HG02970 (cell line): ENCODE measurements around the gene CPB2.

Experiments used
- ATAC-seq: cut with Tn5 transposase; IDR thresholded peaks from one replicate; pipeline ENCODE4 v1.9.1; 2021; ENCODE audit warnings: mild to moderate bottlenecking, moderate library complexity, moderate number of reproducible peaks; ENCODE audit not compliant: unreplicated experiment, low FRiP score

Gene CPB2

GRCh38 chr13:46127358-46128023, 22.7 kb upstream of the CPB2 start:
- ATAC-seq, result no peak

- no peak for ATAC-seq
Measured at GRCh38 chr13:46126552-46127357, 21.9 kb upstream of the CPB2 start.

GRCh38 chr13:46126056-46126455, 21.2 kb upstream of the CPB2 start:
- ATAC-seq, result no peak

GRCh38 chr13:46124967-46125933, 20.4 kb upstream of the CPB2 start:
- no peak for ATAC-seq

- ATAC-seq, result no peak
Measured at GRCh38 chr13:46124531-46124966, 19.7 kb upstream of the CPB2 start.

- ATAC-seq, result no peak
Measured at GRCh38 chr13:46122304-46122703, 17.5 kb upstream of the CPB2 start.

GRCh38 chr13:46121597-46122163, 16.8 kb upstream of the CPB2 start:
- ATAC-seq, result no peak

- no peak for ATAC-seq
Measured at GRCh38 chr13:46121033-46121432, 16.2 kb upstream of the CPB2 start.

- ATAC-seq, result no peak
Measured at GRCh38 chr13:46119883-46120614, 15.2 kb upstream of the CPB2 start.

- ATAC-seq, result no peak
Measured at GRCh38 chr13:46116653-46117502, 12.0 kb upstream of the CPB2 start.

- ATAC-seq, result no peak
Measured at GRCh38 chr13:46114613-46115012, 9.8 kb upstream of the CPB2 start.

GRCh38 chr13:46113596-46113995, 8.8 kb upstream of the CPB2 start:
- ATAC-seq, result no peak

- ATAC-seq, result no peak
Measured at GRCh38 chr13:46111151-46111550, 6.3 kb upstream of the CPB2 start.

GRCh38 chr13:46109451-46109850, 4.6 kb upstream of the CPB2 start:
- no peak for ATAC-seq

GRCh38 chr13:46106839-46107371, 2.1 kb upstream of the CPB2 start:
- no peak for ATAC-seq

- ATAC-seq, result no peak
Measured at GRCh38 chr13:46103037-46103436, 1.8 kb downstream of the CPB2 start.

- ATAC-seq, result no peak
Measured at GRCh38 chr13:46102255-46102605, 2.6 kb downstream of the CPB2 start.

- ATAC-seq, result no peak
Measured at GRCh38 chr13:46101484-46102254, 3.2 kb downstream of the CPB2 start.
